ENCODE data around the gene KCNIP3. TPM values are rescaled to one million over a fixed set of nuclear protein-coding genes. Genes with fewer than 3 reads are reported as not detected.

KCNIP3 gene
- total RNA-seq, 1 donor from 2014 or later, result 6.0 TPM

DNA sequence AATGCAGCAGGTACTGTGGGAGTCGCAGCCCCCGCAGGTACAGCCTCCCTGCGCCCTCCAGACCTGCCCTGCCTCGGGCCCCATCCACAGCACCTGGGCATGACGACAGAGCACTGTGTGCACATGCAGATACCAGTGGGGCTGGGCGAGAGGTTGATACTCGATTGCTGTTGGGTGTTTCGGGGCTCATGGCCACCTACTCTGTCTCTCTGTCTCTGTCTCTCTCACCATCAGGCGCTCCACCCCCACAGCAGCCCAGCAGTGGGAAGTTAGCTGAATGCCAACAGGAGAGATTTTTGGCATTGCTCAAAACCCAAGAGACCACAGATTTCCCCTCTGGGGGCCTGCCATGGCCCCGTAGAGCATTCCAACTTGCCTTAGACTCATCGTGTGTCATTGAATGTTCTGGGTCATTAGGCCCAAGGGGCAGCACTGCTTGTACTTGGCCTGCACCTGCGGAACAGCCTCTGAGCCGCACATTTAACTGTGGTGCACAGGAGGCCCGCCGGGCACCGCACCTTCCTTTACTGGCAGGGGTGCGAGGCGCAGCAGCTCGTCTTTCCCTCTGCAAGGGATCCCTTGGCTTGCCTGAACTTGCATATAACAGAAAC is 18.8 kb downstream of the KCNIP3 start:
- peaks cover 12% of the 10 kb centered on the region for H3K4me1 Mint-ChIP-seq (ENCODE audit: low read depth)

DNA sequence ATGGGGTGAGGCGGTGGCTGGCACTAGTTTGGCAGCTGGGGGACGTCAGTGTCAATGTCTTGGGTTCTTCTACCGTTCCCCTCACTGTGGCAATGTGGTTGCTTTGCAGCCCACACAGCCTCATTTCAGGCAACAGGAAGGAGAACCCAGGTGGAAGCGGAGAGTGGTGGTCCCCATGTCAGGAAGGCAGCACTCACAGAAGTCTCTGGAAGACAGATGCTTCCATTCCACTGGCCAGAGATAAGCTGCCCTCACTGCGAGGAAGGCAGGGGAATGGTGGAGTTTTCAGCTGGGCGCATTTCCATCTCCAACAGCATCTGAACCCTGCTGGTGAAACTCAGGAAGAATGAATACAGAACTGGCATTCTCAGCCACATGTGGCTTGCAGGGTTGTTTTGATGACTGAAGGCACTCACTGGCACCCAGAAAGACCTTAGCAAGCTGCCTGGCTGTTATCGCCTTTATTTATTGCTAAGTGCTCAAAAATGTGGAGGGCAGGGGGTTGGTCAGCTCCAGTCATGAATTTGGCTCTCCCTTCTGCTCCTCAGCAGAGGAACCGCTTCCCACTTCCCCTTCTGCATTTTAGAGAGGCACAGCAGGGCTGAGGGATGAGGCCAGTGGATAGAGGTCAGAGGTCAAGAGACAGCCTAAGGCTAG is 19.4 kb downstream of the KCNIP3 start:
- TF ChIP-seq, protein P1, sequence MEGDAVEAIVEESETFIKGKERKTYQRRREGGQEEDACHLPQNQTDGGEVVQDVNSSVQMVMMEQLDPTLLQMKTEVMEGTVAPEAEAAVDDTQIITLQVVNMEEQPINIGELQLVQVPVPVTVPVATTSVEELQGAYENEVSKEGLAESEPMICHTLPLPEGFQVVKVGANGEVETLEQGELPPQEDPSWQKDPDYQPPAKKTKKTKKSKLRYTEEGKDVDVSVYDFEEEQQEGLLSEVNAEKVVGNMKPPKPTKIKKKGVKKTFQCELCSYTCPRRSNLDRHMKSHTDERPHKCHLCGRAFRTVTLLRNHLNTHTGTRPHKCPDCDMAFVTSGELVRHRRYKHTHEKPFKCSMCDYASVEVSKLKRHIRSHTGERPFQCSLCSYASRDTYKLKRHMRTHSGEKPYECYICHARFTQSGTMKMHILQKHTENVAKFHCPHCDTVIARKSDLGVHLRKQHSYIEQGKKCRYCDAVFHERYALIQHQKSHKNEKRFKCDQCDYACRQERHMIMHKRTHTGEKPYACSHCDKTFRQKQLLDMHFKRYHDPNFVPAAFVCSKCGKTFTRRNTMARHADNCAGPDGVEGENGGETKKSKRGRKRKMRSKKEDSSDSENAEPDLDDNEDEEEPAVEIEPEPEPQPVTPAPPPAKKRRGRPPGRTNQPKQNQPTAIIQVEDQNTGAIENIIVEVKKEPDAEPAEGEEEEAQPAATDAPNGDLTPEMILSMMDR (IDR thresholded peaks at IDR 0.05), result peak; percentile 10
- Mint-ChIP-seq H3K36me3 (ENCODE audit: low read depth) (no peaks in the 10 kb centered on the region), H3K27me3 (ENCODE audit: low read depth) (peaks cover 10% of the 10 kb centered on the region), H3K9me3 (ENCODE audit: low read depth) (no peaks in the 10 kb centered on the region), H3K4me1 (ENCODE audit: low read depth) (peaks cover 12% of the 10 kb centered on the region), H3K4me3 (ENCODE audit: unreplicated experiment) (no peak overlapping the region), H3K27ac (ENCODE audit: unreplicated experiment) (no peak overlapping the region)
- no peak for DNase-seq (ENCODE audit: low spot score)

More for the DNA sequence above, 18.8 kb downstream of the KCNIP3 start:
- Mint-ChIP-seq H3K27me3 (ENCODE audit: low read depth) (peaks cover 8% of the 10 kb centered on the region), H3K4me3 (ENCODE audit: unreplicated experiment) (no peak overlapping the region), H3K27ac (ENCODE audit: unreplicated experiment) (no peak overlapping the region), H3K36me3 (ENCODE audit: low read depth) (no peaks in the 10 kb centered on the region), H3K9me3 (ENCODE audit: low read depth) (no peaks in the 10 kb centered on the region)
- peak; percentile 59 for DNase-seq (ENCODE audit: low spot score)
- TF ChIP-seq, protein P1 (IDR thresholded peaks at IDR 0.05), result no peak

DNA sequence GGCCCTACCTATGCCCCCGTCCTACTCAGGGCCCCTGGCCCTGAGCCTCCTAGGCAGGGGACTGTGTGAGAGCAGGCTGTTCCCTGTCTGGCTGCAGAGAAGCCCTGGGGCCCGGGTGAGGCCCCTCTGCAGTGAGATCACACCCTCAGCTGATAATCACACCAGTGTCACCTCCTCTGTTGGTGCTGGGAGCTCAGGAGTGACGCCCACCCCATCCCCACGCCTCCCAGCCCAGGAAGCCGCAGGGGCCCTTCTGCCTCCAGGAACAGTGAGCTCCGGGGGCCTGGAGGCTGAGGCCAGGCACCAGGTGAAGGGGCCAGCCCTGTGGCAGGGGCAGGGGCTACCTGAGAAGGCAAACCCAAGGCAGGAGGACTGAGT is 20.0 kb downstream of the KCNIP3 start:
- peaks cover 12% of the 10 kb centered on the region for H3K4me1 Mint-ChIP-seq (ENCODE audit: low read depth)
- H3K9me3 Mint-ChIP-seq (ENCODE audit: low read depth), result no peaks in the 10 kb centered on the region
- H3K27me3 Mint-ChIP-seq (ENCODE audit: low read depth), result peaks cover 10% of the 10 kb centered on the region
- no peak overlapping the region for H3K27ac Mint-ChIP-seq (ENCODE audit: unreplicated experiment)
- H3K4me3 Mint-ChIP-seq (ENCODE audit: unreplicated experiment), result no peak overlapping the region
- DNase-seq (ENCODE audit: low spot score), result no peak
- TF ChIP-seq, protein P1 (IDR thresholded peaks at IDR 0.05), result no peak
- no peaks in the 10 kb centered on the region for H3K36me3 Mint-ChIP-seq (ENCODE audit: low read depth)

DNA sequence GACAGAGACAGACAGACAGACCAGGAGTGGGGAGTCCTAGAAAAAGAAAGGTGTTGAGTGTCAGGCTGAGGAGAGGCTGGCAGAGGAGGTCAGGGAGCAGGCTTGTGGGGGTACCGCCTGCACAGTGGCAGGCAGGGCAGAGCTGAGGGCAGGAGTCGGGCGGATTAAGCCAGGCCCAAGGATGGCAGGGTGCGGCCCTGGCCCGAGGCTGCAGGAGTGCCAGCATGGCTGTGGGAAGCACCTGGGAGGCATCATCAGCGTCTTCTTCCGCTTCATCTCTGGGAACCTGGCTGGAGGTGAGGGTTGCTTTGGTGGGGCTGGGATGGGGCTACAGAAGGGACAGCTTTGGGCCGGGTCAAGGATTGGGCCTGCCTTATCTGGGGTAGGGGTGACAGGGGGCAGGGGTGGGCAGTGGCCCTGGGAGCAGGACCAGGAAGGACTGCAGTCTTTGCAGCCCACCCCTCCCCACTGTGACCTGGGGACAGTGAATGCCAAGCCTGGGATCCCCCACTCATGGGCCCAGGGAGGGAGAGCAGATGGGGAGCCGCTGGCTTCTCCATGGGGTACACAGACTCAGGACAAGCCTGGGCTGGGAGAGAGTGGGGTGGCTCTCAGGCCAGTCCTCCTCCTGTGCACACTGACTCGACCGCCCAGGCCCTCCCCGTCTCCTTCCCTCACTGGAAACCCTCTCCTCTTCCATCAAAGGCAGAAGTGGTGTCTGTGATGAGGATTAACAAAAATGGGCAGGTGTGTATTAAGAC is 20.7 kb downstream of the KCNIP3 start:
- TF ChIP-seq, protein P1 (IDR thresholded peaks at IDR 0.05), result no peak
- peaks cover 12% of the 10 kb centered on the region for H3K4me1 Mint-ChIP-seq (ENCODE audit: low read depth)
- no peaks in the 10 kb centered on the region for H3K36me3 Mint-ChIP-seq (ENCODE audit: low read depth)
- no peak overlapping the region for H3K4me3 Mint-ChIP-seq (ENCODE audit: unreplicated experiment)
- no peaks in the 10 kb centered on the region for H3K9me3 Mint-ChIP-seq (ENCODE audit: low read depth)
- H3K27me3 Mint-ChIP-seq (ENCODE audit: low read depth), result peaks cover 10% of the 10 kb centered on the region
- no peak overlapping the region for H3K27ac Mint-ChIP-seq (ENCODE audit: unreplicated experiment)
- no peak for DNase-seq (ENCODE audit: low spot score)

DNA sequence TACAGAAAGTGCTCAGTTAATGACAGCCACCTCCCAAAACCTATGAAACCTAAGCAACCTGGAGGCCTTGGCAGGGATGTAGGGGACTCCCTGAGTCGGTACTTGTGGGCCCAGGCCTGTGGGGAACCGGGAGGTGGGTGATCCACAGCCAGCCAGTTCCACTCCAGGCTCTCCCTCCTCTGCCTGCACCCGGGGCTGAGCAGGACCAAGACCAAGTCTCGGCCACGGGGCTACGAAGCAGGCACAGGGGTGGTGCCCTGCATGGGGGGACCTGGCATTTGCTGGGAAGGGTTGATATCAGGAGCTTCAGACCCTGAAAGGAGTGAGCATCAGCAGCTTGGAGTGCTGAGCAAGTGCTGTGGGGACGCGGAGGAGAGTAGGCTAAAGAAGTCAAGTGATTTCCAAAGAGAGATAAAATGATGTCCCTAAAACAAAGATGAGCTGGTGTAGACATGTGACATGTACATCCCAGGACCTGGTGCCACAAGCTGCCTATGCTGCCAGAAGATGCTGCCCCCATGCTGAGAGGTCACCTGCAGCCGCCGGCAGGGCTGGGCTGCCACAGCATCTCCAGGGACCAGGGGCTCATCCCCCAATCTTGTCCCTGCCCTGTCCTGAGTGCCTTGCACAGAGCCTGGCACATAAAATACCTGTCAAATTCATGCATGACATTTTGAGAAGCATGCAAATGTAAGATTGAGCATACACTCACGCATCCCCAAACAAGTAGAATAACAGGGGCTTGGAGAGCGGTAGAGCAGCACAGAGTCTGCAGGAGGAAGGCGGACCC is 21.5 kb downstream of the KCNIP3 start:
- Mint-ChIP-seq H3K9me3 (ENCODE audit: low read depth) (no peaks in the 10 kb centered on the region), H3K4me1 (ENCODE audit: low read depth) (peaks cover 12% of the 10 kb centered on the region), H3K4me3 (ENCODE audit: unreplicated experiment) (no peak overlapping the region), H3K27me3 (ENCODE audit: low read depth) (peaks cover 10% of the 10 kb centered on the region), H3K27ac (ENCODE audit: unreplicated experiment) (no peak overlapping the region), H3K36me3 (ENCODE audit: low read depth) (no peaks in the 10 kb centered on the region)
- DNase-seq (ENCODE audit: low spot score), result no peak
- TF ChIP-seq, protein P1 (IDR thresholded peaks at IDR 0.05), result no peak

All from chondrocyte (in vitro differentiated cells).